ENCODE data around the gene ALG1. TPM values are rescaled to one million over a fixed set of nuclear protein-coding genes. Genes with fewer than 3 reads are reported as not detected.
"Not testable (repeated sequence)": the region's sequence is repeated elsewhere in the genome, so short reads cannot be mapped to it uniquely, and the experiment has no call there.

ALG1 gene
- polyA plus RNA-seq, 10 donors = 9.5 to 14.1 (median 10.7) TPM

DNA sequence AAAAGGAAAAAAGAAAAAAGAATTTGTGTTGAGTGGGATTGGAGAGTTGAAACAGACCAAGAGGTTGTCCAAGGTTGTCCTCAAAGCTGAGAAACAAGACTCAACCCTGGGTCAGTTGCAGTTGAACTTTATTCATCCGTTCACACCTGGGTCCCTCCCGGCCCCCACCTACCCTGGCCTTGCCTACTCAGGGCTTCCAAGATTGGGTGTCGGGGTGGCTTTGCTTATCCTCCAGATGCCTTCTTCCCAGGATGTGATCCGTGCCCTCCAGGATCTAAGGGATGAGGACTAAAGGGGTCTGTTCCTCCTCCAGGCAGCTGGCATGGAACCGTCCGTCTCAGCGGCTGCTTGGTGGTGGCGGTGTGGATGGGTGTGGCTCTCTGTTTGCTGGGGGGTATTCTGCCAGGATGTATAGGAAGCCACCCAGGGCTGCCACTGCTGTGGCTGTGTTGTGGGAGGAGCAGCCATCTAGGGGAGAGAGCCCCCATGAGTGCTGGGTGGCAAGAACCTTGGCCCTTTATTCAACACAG is 27.6 kb upstream of the ALG1 start:
- DNase-seq = no peak

- DNase-seq = not testable (repeated sequence)
Measured at GRCh38 chr16:5044581-5044980, 27.1 kb upstream of the ALG1 start.

- DNase-seq = no peak
Measured at GRCh38 chr16:5045499-5046115, 26.0 kb upstream of the ALG1 start.

DNA sequence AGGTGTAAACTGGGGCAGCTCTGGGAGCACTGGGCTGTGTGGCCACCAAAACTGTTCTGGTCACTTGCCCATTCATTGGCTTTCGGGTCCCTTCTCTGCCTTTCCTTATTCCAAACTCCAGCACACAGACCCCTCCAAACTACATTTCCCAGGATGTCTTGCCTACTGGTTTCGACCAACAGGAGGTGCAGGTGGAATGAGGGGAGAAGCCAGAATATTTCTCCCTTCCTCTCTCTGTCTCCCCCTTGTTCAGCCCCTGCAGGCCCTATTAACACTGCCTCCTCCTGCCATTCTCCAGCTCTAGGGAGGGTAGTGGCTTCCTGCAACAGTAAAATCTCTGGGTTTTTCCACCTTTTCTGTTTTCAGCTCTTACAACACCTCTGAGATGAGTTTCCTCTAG is 24.7 kb upstream of the ALG1 start:
- DNase-seq = no peak

DNA sequence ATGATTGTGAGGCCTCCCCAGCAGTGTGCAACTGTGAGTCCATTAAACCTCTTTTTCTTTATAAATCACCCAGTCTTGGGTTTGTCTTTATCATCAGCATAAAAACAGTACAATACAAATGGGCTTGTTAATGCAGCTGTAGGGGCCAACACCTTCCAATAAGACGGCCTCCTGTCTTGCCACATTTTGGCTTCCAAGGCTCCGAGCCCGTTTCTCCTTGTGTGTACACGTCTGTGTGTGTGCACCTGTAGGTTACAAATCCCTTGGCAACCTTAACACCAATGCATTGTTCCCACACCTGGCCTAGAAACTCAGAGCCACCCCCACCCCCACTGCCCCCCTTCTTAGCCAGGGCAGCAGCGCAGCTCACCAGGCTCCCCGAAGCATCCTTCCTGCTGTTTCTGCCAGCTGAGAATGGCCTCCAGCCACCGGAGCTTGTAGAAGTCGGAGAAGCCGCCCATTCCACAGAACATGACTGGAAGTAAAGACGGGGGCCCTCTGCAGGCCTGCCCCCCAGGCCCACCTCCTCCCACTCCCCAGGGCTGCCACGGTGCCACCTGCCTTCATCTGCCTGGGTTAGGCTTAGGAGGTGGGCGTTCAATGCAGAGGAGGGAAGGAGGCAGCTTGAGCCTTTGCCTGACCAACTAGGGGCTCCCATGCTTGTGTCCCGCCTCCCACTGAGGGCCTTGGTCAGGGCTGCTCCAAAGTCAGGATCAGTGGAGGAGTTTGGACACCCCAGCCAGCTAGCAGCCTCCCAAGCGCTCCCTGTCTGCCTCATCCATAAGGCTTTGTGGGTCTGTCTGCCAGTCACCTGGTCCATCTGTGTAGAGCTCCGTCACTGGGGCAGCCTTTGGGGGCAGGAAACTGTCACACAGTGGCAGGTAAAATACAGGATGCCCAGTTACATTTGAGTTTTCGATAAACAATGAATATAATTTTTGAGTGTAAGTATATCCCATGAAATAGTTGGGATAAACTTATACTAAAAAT is 16.5 kb upstream of the ALG1 start:
- DNase-seq = no peak

- no peak for DNase-seq
Measured at GRCh38 chr16:5056352-5056751, 15.3 kb upstream of the ALG1 start.

DNA sequence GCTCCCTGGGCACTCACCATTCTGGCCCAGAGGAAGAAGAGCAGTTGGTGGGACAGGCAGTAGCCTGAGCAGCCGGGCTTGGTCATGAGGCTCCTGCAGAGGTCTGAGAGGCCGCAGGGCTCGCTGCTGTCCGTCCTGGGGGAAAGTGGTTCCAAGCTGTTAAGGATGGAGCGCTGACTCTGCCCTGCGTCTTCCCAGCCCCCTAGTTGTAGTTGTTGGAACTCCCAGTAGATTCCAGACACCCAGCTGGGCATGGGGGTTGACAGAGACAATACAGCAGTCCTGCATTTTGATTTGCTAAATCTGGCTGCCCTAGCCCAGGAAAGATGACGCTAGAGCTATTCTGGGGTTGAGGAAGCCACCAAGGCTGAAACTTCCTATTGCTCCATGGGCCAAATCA is 13.2 kb upstream of the ALG1 start:
- no peak for DNase-seq

DNA sequence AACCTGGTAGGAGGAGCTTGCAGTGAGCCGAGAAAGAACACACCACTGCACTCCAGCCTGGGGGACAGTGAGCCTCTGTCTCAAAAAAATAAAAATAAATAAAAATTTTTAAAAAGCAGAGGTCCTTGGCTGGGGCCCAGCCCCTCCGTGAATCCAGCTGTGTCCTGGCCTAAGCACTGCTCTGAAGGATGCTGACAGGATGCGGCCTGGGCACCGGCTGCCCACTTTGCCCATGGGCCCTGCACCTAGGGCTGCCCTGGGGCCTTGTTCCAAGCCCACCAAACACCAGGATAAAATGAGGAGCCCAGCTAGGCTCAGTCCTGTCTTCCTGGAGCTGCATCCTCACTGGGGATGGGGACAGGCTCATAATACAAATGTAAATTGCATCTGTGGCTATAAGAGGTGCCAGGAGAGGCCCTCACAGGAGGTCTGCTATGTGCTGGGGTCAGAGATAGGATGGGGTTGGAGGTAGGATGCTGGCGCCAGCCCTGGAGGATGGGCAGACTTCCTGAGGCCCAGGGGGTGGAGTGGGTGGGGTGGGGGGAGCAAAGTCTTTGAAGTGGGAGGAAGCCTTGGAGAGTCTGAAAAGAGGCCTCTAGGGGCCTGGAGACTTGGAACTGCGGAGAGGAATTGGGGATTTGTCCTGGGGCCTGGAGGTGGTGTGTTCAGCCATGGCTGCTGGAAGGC is 12.1 kb upstream of the ALG1 start:
- DNase-seq = no peak

DNA sequence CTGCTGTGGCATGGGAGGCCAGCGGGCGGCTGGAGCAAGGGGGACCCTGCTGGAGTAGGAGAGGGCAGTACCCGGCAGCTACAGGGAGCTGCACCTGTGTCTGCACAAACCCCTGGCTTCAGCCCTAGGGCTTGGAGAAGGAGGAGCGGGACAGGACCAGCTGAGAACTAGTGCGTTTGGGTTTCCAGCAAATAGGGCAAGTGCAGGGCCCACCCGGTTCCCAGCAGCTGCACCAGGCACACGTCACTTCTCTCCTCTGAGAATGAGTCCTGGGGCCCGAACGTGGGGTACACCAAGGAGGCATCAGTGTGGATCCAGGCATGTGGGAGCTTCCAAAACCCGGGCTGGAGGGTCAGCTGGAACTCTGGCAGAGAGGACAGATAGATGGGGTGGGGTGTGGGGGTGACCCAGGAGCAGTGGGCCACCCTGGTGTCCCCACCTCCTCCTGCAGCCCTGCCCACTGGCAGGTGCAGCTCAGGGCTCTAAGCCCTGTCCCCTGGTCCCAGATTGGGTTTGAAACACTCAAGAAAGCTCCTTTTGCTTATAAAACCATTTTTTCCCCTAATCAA is 11.5 kb upstream of the ALG1 start:
- DNase-seq = no peak

- DNase-seq = no peak
Measured at GRCh38 chr16:5062051-5062450, 9.6 kb upstream of the ALG1 start.

DNA sequence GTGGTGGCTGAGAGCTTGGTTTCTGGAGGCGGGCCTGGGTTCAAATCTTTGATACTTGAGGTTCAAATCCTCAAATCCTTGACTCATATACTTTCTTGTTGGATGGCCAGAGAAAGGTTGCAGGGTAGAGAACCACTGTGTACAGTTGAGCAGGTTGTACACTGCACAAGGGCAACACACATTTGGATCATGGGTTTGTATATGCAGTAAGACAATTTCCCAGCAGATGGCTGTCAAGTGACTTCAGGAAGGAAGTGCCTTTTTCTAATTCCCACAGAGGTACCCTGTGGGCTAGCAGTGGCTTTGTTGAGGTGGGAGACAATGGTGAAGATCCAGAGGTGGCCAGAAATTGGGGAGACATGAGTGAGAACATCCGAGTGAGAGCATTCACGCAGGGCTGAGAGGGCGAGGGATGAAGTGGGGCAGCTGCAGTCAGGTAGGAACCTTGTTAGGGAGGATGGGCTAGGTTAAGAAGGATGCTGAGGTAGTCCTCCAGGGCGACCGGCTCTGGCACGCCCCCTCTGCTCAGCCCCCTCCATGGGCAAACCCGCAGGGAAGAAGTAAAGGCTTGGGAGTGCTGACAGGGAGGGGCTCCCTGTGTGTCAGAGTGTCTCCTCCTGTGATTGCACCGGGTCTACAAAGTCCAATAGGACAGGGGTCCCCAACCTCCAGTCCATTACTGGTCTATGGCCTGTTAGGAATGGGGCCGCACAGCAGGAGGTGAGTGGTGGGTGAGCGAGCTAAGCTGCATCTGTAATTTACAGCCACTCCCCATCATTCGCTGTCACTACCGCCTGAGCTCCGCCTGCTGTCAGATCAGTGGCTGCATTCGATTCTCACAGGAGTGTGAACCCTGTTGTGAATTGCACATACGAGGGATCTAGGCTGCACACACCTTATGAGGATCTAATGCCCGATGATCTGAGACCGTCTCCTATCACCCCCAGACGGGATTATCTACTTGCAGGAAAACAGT is 8.6 kb upstream of the ALG1 start:
- DNase-seq = no peak

- no peak for DNase-seq
Measured at GRCh38 chr16:5064915-5065314, 6.7 kb upstream of the ALG1 start.

GRCh38 chr16:5065326-5065725 is 6.3 kb upstream of the ALG1 start:
- DNase-seq = no peak

- DNase-seq = no peak
Measured at GRCh38 chr16:5065813-5066212, 5.8 kb upstream of the ALG1 start, which contains the start of gene C16orf89. C16orf89 (minus strand) TSS chr16:5065956; CDS start chr16:5065908, 48 bp downstream.

GRCh38 chr16:5066511-5066910 is 5.1 kb upstream of the ALG1 start:
- no peak for DNase-seq

GRCh38 chr16:5069048-5069447 is 2.6 kb upstream of the ALG1 start:
- DNase-seq = no peak

- DNase-seq = no peak
Measured at GRCh38 chr16:5069854-5070253, 1.8 kb upstream of the ALG1 start.

- DNase-seq = no peak
Measured at GRCh38 chr16:5070431-5071186, 1.0 kb upstream of the ALG1 start.

- DNase-seq = no peak
Measured at GRCh38 chr16:5071341-5071680, 332 bp upstream of the ALG1 start.

All from muscle of back (tissue), 11 donors.